ENCODE results near the gene PRDM2. TPM values are rescaled to one million over a fixed set of nuclear protein-coding genes. Genes with fewer than 3 reads are reported as not detected.
A peak's percentile ranks its signal among the peaks of the same experiment; 100 is the strongest.

The PRDM2 gene
- total and polyA plus RNA-seq, 2 experiments from 2014 or later: 19.1 to 26.0 TPM

DNA sequence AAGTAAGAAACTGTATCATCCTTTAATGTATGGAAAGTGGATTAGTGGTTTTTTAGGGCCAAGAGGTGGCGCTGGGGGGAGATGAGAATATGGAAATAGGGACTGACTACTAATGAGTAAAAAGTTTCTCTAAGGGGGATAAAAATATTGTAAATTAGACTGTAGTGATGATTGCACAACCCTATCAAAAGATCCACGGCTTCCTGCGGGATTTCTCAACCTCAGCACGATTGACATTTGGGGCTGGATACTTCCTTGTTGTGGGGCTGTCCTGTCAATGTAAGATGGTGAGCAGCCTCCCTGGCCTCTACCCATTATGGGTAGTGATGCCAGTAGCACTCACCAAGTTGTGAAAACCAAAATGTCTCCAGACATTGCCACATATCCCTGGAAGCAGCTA lies 36.0 kb upstream of the PRDM2 start:
- TF ChIP-seq, protein P1, sequence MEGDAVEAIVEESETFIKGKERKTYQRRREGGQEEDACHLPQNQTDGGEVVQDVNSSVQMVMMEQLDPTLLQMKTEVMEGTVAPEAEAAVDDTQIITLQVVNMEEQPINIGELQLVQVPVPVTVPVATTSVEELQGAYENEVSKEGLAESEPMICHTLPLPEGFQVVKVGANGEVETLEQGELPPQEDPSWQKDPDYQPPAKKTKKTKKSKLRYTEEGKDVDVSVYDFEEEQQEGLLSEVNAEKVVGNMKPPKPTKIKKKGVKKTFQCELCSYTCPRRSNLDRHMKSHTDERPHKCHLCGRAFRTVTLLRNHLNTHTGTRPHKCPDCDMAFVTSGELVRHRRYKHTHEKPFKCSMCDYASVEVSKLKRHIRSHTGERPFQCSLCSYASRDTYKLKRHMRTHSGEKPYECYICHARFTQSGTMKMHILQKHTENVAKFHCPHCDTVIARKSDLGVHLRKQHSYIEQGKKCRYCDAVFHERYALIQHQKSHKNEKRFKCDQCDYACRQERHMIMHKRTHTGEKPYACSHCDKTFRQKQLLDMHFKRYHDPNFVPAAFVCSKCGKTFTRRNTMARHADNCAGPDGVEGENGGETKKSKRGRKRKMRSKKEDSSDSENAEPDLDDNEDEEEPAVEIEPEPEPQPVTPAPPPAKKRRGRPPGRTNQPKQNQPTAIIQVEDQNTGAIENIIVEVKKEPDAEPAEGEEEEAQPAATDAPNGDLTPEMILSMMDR (IDR thresholded peaks at IDR 0.05; ENCODE audit: low read depth, low read length): no peak
- H3K27me3 ChIP-seq: no peaks in the 10 kb centered on the region

DNA sequence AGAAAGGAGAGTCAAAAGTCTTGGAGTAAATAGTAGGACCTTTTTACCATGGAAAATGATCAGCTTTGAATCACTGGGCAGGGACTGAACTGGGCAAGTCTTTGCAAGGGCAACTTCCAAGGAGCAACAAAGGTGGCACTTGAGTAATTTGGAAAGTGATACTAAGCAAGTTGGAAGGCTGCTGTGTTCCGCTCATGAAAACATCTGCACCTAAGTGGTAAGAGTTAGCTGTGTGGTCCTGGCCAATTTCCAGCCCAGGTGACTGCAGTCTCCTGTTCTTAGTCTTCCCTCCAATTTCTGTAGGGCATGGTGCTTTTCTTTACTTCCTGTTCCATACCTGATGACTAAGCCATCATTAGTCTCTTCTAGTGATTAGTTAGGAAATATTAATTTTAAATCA lies 35.5 kb upstream of the PRDM2 start:
- Histone ChIP-seq H3K4me1 (ENCODE audit: low read depth) (no peaks in the 10 kb centered on the region), H3K4me3 (no peak overlapping the region), H3K27ac (no peak overlapping the region), H3K36me3 (no peaks in the 10 kb centered on the region), H3K9me3 (ENCODE audit: low read depth) (no peaks in the 10 kb centered on the region), H3K27me3 (no peaks in the 10 kb centered on the region)
- no peak for DNase-seq (ENCODE audit: low read depth in 1 of 2, low spot score in 1 of 2)
- TF ChIP-seq, protein P1 (IDR thresholded peaks at IDR 0.05; ENCODE audit: low read depth, low read length): no peak

More for the DNA sequence above, 36.0 kb upstream of the PRDM2 start:
- H3K27ac ChIP-seq: no peak overlapping the region
- H3K36me3 ChIP-seq: no peaks in the 10 kb centered on the region
- no peaks in the 10 kb centered on the region for H3K4me1 ChIP-seq (ENCODE audit: low read depth)
- H3K4me3 ChIP-seq: no peak overlapping the region
- DNase-seq (ENCODE audit: low read depth in 1 of 2, low spot score in 1 of 2): peak in 1 of 2 donors; percentile 19
- no peaks in the 10 kb centered on the region for H3K9me3 ChIP-seq (ENCODE audit: low read depth)

DNA sequence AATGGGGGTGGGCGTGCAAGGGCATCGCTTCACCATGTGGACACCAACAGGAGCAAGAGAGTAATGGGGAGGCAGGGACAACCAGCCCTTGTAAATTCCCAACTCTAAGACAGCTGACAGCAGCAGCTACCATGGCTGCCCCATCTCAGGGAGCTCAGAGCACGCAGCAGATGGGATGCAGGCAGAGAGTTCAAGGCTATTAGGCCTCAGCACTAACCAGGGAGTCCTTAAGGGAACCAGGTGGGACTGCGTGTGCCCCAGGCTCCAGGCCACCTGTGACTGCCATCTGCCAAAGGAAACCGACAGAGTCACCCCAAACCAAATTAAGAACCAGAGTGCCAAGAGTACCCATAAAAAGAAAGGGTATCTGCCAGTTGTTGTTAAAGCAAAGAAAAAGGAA lies 33.7 kb upstream of the PRDM2 start:
- Histone ChIP-seq H3K4me1 (ENCODE audit: low read depth) (no peaks in the 10 kb centered on the region), H3K36me3 (no peaks in the 10 kb centered on the region), H3K4me3 (no peak overlapping the region), H3K27me3 (no peaks in the 10 kb centered on the region), H3K27ac (no peak overlapping the region), H3K9me3 (ENCODE audit: low read depth) (no peaks in the 10 kb centered on the region)
- TF ChIP-seq, protein P1 (IDR thresholded peaks at IDR 0.05; ENCODE audit: low read depth, low read length): no peak
- DNase-seq (ENCODE audit: low read depth in 1 of 2, low spot score in 1 of 2): no peak

DNA sequence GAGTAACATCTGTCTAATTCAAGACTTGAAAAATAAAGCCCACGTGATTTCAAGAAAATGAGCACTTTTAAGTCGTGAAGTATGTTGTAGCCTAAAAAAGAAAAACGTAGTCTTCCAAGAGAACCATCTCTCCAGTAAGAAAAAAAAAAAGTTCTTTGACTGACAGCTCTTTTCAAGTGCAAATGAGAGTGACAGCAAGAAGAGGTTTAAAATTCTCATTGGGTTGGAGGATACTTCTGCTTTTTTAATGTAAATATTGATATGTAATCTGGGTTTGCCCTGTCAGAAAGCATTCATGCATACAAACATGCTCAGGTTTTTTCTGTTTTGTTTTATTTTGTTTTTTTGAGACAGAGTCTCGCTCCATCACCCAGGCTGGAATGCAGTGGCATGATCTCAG lies 32.3 kb upstream of the PRDM2 start:
- Histone ChIP-seq H3K4me3 (no peak overlapping the region), H3K27ac (no peak overlapping the region), H3K27me3 (no peaks in the 10 kb centered on the region), H3K36me3 (no peaks in the 10 kb centered on the region), H3K4me1 (ENCODE audit: low read depth) (no peaks in the 10 kb centered on the region), H3K9me3 (ENCODE audit: low read depth) (no peaks in the 10 kb centered on the region)
- DNase-seq (ENCODE audit: low read depth in 1 of 2, low spot score in 1 of 2): no peak
- TF ChIP-seq, protein P1 (IDR thresholded peaks at IDR 0.05; ENCODE audit: low read depth, low read length): no peak

DNA sequence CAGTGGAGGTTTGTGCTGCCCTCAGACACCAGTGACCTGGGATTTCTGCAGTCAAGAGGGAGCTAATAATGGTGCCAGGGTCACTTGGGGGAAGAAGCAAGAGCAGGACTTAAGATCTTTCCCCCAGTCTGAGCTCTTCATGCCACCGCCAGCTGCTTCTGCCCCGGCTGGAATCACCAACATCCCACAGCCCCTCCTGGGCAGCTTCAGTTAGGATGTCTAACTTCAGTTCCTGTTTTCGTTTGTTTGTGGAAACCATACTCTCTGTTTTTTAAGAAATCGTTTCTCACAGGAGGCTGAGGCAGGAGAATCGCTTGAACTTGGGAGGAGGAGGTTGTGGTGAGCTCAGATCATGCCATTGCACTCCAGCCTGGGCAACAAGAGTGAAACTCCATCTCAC lies 25.6 kb upstream of the PRDM2 start:
- Histone ChIP-seq H3K4me1 (ENCODE audit: low read depth) (no peaks in the 10 kb centered on the region), H3K27ac (no peak overlapping the region), H3K4me3 (no peak overlapping the region), H3K27me3 (no peaks in the 10 kb centered on the region), H3K36me3 (no peaks in the 10 kb centered on the region), H3K9me3 (ENCODE audit: low read depth) (no peaks in the 10 kb centered on the region)
- DNase-seq (ENCODE audit: low read depth in 1 of 2, low spot score in 1 of 2): no peak
- TF ChIP-seq, protein P1 (IDR thresholded peaks at IDR 0.05; ENCODE audit: low read depth, low read length): no peak

DNA sequence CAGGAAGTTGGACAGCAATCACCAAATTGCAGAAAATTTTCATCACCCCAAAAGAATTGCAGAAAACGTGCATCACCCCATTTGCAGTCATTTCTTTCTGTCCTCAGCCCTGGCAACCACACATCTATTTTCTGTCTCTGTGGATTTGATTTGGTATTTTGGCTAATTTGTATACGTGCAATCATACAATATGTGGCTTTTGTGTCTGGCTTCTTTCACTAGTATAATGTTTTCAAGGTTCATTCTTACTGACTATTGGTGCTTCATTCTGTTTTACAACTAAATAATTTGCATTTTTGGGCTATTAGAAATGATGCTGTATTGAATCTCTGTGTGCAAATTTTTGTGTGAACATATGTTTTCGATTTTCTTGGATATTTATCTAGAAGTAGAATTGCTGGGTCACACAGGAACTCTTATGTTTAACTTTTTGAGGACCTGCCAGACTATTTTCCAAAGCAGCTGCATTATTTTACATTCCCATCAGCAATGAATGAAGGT lies 24.8 kb upstream of the PRDM2 start:
- H3K4me1 ChIP-seq (ENCODE audit: low read depth): no peaks in the 10 kb centered on the region
- H3K27me3 ChIP-seq: no peaks in the 10 kb centered on the region
- H3K36me3 ChIP-seq: no peaks in the 10 kb centered on the region
- no peak for DNase-seq (ENCODE audit: low read depth in 1 of 2, low spot score in 1 of 2)
- no peaks in the 10 kb centered on the region for H3K9me3 ChIP-seq (ENCODE audit: low read depth)
- no peak overlapping the region for H3K27ac ChIP-seq
- TF ChIP-seq, protein P1 (IDR thresholded peaks at IDR 0.05; ENCODE audit: low read depth, low read length): no peak
- H3K4me3 ChIP-seq: no peak overlapping the region
